Lower leg skin (tissue), 3 donors: ENCODE results near the gene DTNB.

Experiments used
- CTCF ChIP-seq, 3 donors: fragments of 450-650 bp; IDR thresholded peaks; one replicate each; pipeline ENCODE4 v1.5.1; 2016; ENCODE audit warnings: antibody characterized with exemption in 3 of 3, mild to moderate bottlenecking in 3 of 3, moderate library complexity in 2 of 3
- POLR2A ChIP-seq, 2 donors: fragments of 450-650 bp; IDR thresholded peaks; one replicate each; pipeline ENCODE4 v1.6.1; 2016 to 2017; ENCODE audit warnings: antibody characterized with exemption in 2 of 2, mild to moderate bottlenecking in 1 of 2, moderate library complexity in 1 of 2

GRCh38 chr2:25347205-25347815 lies 326.1 kb downstream of the DTNB start:
- no peak for TF ChIP-seq CTCF (IDR thresholded peaks at IDR 0.05)
- TF ChIP-seq POLR2A (IDR thresholded peaks at IDR 0.05) = no peak
